H1 (cell line): ENCODE measurements around the gene KCNJ10.

Experiments
- CHD1 ChIP-seq: IDR thresholded peaks from 2 replicates; pipeline ENCODE4 v1.6.1; 2012; ENCODE audit warnings: low read depth, low read length, improper control_type of control experiment
- EP300 ChIP-seq, 2 experiments: IDR thresholded peaks; 1 replicate in 1 of 2; 2 replicates in 1 of 2; pipeline ENCODE4 v1.6.1; 2011 to 2012; ENCODE audit warnings: low read depth in 2 of 2, low read length in 2 of 2, mild to moderate bottlenecking in 2 of 2, borderline replicate concordance in 1 of 2, inconsistent platforms in 1 of 2, moderate library complexity in 1 of 2
- EZH2 ChIP-seq: fragments of 200-600 bp; sonication (generic); IDR thresholded peaks from 2 replicates; pipeline ENCODE4 v1.7.1; 2012; ENCODE audit warnings: low read depth, mild to moderate bottlenecking, moderate library complexity, low read length, inconsistent platforms; ENCODE audit not compliant: severe bottlenecking
- JUN ChIP-seq: IDR thresholded peaks from 2 replicates; pipeline ENCODE4 v1.6.1; 2011; ENCODE audit warnings: low read depth, mild to moderate bottlenecking, improper control_type of control experiment, low read length
- POLR2A ChIP-seq, 2 experiments: IDR thresholded peaks; 1 replicate in 1 of 2; 2 replicates in 1 of 2; pipeline ENCODE4 v1.6.1; 2011; ENCODE audit warnings: low read depth in 2 of 2, low read length in 2 of 2, mild to moderate bottlenecking in 2 of 2; ENCODE audit errors: control extremely low read depth in 1 of 2
- TBP ChIP-seq: IDR thresholded peaks from 2 replicates; pipeline ENCODE4 v1.6.1; 2011; ENCODE audit warnings: low read depth, low read length, improper control_type of control experiment
- TEAD4 ChIP-seq: IDR thresholded peaks from 2 replicates; pipeline ENCODE4 v1.6.1; 2012; ENCODE audit warnings: low read depth, low read length, inconsistent platforms, mixed read lengths
- TF ChIP-seq, protein P1 (sequence below), 3 experiments: IDR thresholded peaks; 1 replicate in 2 of 3; 2 replicates in 1 of 3; pipeline versions ENCODE4 v1.5.1 to v1.6.1; 2011; ENCODE audit warnings: low read length in 3 of 3, mild to moderate bottlenecking in 3 of 3, inconsistent platforms in 2 of 3, low read depth in 1 of 3, moderate library complexity in 1 of 3; ENCODE audit not compliant: insufficient read depth in 1 of 3; ENCODE audit errors: control extremely low read depth in 1 of 3
- TF ChIP-seq, protein P2 (sequence below): IDR thresholded peaks from 2 replicates; pipeline ENCODE4 v1.6.1; 2012; ENCODE audit warnings: inconsistent platforms
- TF ChIP-seq, protein P3 (sequence below): IDR thresholded peaks from 2 replicates; pipeline ENCODE4 v1.6.1; 2011; ENCODE audit warnings: low read depth, mild to moderate bottlenecking, low read length; ENCODE audit not compliant: insufficient read depth

DNA sequence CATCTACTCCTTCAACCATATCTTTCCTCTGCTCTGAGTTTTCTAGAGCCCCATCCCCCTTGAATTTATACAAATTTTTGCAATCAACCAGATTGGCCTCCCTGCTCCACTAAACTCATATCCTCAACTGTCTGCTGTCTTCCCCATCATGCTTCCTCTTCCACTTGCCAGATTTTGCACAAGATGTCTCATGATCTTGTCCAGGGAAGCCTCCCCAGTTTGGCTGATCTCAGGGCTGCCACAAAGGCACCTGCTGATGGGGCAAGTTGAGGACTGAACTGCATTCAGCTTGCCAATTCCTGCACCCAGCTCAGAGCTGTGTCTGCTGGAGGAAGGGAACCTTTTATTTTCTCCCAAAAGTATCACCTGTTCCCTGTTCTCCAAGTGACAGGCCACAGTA lies 7.5 kb upstream of the KCNJ10 start:
- TF ChIP-seq, protein P1, sequence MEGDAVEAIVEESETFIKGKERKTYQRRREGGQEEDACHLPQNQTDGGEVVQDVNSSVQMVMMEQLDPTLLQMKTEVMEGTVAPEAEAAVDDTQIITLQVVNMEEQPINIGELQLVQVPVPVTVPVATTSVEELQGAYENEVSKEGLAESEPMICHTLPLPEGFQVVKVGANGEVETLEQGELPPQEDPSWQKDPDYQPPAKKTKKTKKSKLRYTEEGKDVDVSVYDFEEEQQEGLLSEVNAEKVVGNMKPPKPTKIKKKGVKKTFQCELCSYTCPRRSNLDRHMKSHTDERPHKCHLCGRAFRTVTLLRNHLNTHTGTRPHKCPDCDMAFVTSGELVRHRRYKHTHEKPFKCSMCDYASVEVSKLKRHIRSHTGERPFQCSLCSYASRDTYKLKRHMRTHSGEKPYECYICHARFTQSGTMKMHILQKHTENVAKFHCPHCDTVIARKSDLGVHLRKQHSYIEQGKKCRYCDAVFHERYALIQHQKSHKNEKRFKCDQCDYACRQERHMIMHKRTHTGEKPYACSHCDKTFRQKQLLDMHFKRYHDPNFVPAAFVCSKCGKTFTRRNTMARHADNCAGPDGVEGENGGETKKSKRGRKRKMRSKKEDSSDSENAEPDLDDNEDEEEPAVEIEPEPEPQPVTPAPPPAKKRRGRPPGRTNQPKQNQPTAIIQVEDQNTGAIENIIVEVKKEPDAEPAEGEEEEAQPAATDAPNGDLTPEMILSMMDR (IDR thresholded peaks at IDR 0.05; ENCODE audit: control extremely low read depth in 1 of 3, insufficient read depth in 1 of 3, low read depth in 1 of 3, low read length in 3 of 3), result no peak
- no peak for TF ChIP-seq CHD1
- TF ChIP-seq EP300 (IDR thresholded peaks at IDR 0.05; ENCODE audit: borderline replicate concordance in 1 of 2, low read depth in 2 of 2, low read length in 2 of 2), result no peak
- TF ChIP-seq TBP, result no peak
- no peak for TF ChIP-seq JUN
- TF ChIP-seq EZH2, result no peak
- TF ChIP-seq, protein P2, sequence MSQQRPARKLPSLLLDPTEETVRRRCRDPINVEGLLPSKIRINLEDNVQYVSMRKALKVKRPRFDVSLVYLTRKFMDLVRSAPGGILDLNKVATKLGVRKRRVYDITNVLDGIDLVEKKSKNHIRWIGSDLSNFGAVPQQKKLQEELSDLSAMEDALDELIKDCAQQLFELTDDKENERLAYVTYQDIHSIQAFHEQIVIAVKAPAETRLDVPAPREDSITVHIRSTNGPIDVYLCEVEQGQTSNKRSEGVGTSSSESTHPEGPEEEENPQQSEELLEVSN, result no peak
- TF ChIP-seq TEAD4, result no peak
- TF ChIP-seq, protein P3, sequence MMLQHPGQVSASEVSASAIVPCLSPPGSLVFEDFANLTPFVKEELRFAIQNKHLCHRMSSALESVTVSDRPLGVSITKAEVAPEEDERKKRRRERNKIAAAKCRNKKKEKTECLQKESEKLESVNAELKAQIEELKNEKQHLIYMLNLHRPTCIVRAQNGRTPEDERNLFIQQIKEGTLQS, result no peak
- TF ChIP-seq POLR2A (IDR thresholded peaks at IDR 0.05; ENCODE audit: control extremely low read depth in 1 of 2, low read depth in 2 of 2, low read length in 2 of 2), result no peak
